Measurements from ENCODE around the gene TPCN2.
A peak's percentile ranks its signal among the peaks of the same experiment; 100 is the strongest.

GRCh38 chr11:69131644-69132300 lies 83.0 kb downstream of the TPCN2 start:
- TF ChIP-seq CTCF (conservative IDR thresholded peaks at IDR 0.05 in 1 of 2, IDR thresholded peaks at IDR 0.05 in 1 of 2; ENCODE audit: extremely low read depth in 1 of 2, insufficient read depth in 1 of 2, low read depth in 1 of 2, low read length in 2 of 2) (peak; percentile 90 to 94), EZH2 (IDR thresholded peaks at IDR 0.05; ENCODE audit: borderline replicate concordance, low read length) (no peak)
